HEK293 (cell line): ENCODE results near the gene SLC34A3.
A peak's percentile ranks its signal among the peaks of the same experiment; 100 is the strongest.

Experiments
- CTCF ChIA-PET: fragments of 350-600 bp; formaldehyde crosslinking; extraction: SDS; loops from one replicate; lab custom pipeline; 2021; ENCODE audit warnings: antibody characterized with exemption; lab: Yijun Ruan, JAX
- POLR2A ChIA-PET: fragments of 300-600 bp; formaldehyde crosslinking; extraction: SDS; loops from one replicate; lab custom pipeline; 2020; ENCODE audit warnings: antibody characterized with exemption, inconsistent platforms; lab: Yijun Ruan, JAX
- H3K27ac ChIP-seq: fragments of 200-500 bp; sonication (Bioruptor generic); 2 replicates; pipeline ENCODE4 v1.5.1; 2014; ENCODE audit warnings: low read depth, low read length, control low read depth, inconsistent platforms; ENCODE audit errors: extremely low read depth
- H3K36me3 ChIP-seq, 2 experiments: fragments of 200-500 bp in 1 of 2; sonication (Bioruptor generic) in 1 of 2; 1 replicate in 1 of 2; 2 replicates in 1 of 2; pipeline ENCODE4 v1.5.1; 2014 to 2017; ENCODE audit warnings: inconsistent platforms in 2 of 2, low read length in 2 of 2; ENCODE audit not compliant: control insufficient read depth in 2 of 2, insufficient read depth in 1 of 2
- H3K4me1 ChIP-seq: fragments of 200-500 bp; sonication (Bioruptor generic); 2 replicates; pipeline ENCODE4 v1.5.1; 2014; ENCODE audit warnings: mild to moderate bottlenecking, low read length, inconsistent platforms; ENCODE audit not compliant: control insufficient read depth, insufficient read depth
- H3K4me3 ChIP-seq: 2 replicates; pipeline ENCODE4 v1.5.1; 2011; ENCODE audit warnings: low read depth, mild to moderate bottlenecking, control low read depth, low read length, moderate library complexity
- H3K9me3 ChIP-seq: fragments of 200-500 bp; sonication (Bioruptor generic); 2 replicates; pipeline ENCODE4 v1.5.1; 2014; ENCODE audit warnings: low read depth, low read length, inconsistent platforms; ENCODE audit not compliant: control insufficient read depth, insufficient read depth
- GLIS1 ChIP-seq: fragments of 450-650 bp; formaldehyde crosslinking; IDR thresholded peaks from 2 replicates; pipeline ENCODE4 v1.5.1; 2016; ENCODE audit warnings: missing biosample characterization, missing genetic modification characterization
- KLF8 ChIP-seq: fragments of 450-650 bp; formaldehyde crosslinking; IDR thresholded peaks from 2 replicates; pipeline ENCODE4 v1.5.1; 2016; ENCODE audit warnings: missing biosample characterization, missing genetic modification characterization
- KLF9 ChIP-seq: fragments of 450-650 bp; formaldehyde crosslinking; IDR thresholded peaks from 2 replicates; pipeline ENCODE4 v1.5.1; 2016; ENCODE audit warnings: missing biosample characterization, missing genetic modification characterization, low read depth
- PATZ1 ChIP-seq: fragments of 450-650 bp; formaldehyde crosslinking; IDR thresholded peaks from 2 replicates; pipeline ENCODE4 v1.5.1; 2016; ENCODE audit warnings: missing biosample characterization, missing genetic modification characterization
- SETDB1 ChIP-seq: IDR thresholded peaks from one replicate; pipeline ENCODE4 v1.6.1; 2017; ENCODE audit warnings: mild to moderate bottlenecking, low read length, moderate library complexity, mixed read lengths; ENCODE audit not compliant: insufficient read length
- SP2 ChIP-seq: fragments of 450-650 bp; formaldehyde crosslinking; IDR thresholded peaks from 2 replicates; pipeline ENCODE4 v1.5.1; 2016; ENCODE audit warnings: missing biosample characterization, missing genetic modification characterization
- SP3 ChIP-seq: fragments of 450-650 bp; formaldehyde crosslinking; IDR thresholded peaks from 2 replicates; pipeline ENCODE4 v1.5.1; 2016; ENCODE audit warnings: missing biosample characterization, missing genetic modification characterization
- YY1 ChIP-seq: fragments of 450-650 bp; formaldehyde crosslinking; IDR thresholded peaks from 2 replicates; pipeline ENCODE4 v1.5.1; 2018; ENCODE audit warnings: missing biosample characterization, missing genetic modification characterization
- ZBTB1 ChIP-seq: fragments of 450-650 bp; formaldehyde crosslinking; IDR thresholded peaks from 2 replicates; pipeline ENCODE4 v1.5.1; 2016; ENCODE audit warnings: missing biosample characterization, missing genetic modification characterization
- ZBTB17 ChIP-seq: fragments of 450-650 bp; formaldehyde crosslinking; IDR thresholded peaks from 2 replicates; pipeline ENCODE4 v1.5.1; 2016; ENCODE audit warnings: missing biosample characterization, missing genetic modification characterization
- ZBTB49 ChIP-seq: fragments of 450-650 bp; formaldehyde crosslinking; IDR thresholded peaks from 2 replicates; pipeline ENCODE4 v1.5.1; 2016; ENCODE audit warnings: missing biosample characterization, missing genetic modification characterization, low read depth
- ZBTB8A ChIP-seq: fragments of 450-650 bp; formaldehyde crosslinking; IDR thresholded peaks from 2 replicates; pipeline ENCODE4 v1.5.1; 2016; ENCODE audit warnings: missing biosample characterization, missing genetic modification characterization
- ZNF202 ChIP-seq: fragments of 450-650 bp; formaldehyde crosslinking; IDR thresholded peaks from 2 replicates; pipeline ENCODE4 v1.5.1; 2016; ENCODE audit warnings: missing biosample characterization, missing genetic modification characterization, borderline replicate concordance
- ZNF335 ChIP-seq: fragments of 450-650 bp; formaldehyde crosslinking; conservative IDR thresholded peaks from 2 replicates; pipeline ENCODE4 v1.5.1; 2016; ENCODE audit warnings: missing biosample characterization, missing genetic modification characterization
- ZNF423 ChIP-seq: fragments of 450-650 bp; formaldehyde crosslinking; IDR thresholded peaks from 2 replicates; pipeline ENCODE4 v1.5.1; 2016; ENCODE audit warnings: missing biosample characterization, missing genetic modification characterization
- ZNF518A ChIP-seq: fragments of 450-650 bp; formaldehyde crosslinking; conservative IDR thresholded peaks from 2 replicates; pipeline ENCODE4 v1.5.1; 2016; ENCODE audit warnings: low read depth, missing biosample characterization, missing genetic modification characterization
- ZNF585B ChIP-seq: fragments of 450-650 bp; formaldehyde crosslinking; IDR thresholded peaks from 2 replicates; pipeline ENCODE4 v1.5.1; 2016; ENCODE audit warnings: missing biosample characterization, missing genetic modification characterization
- ZNF596 ChIP-seq: fragments of 450-650 bp; IDR thresholded peaks from 2 replicates; pipeline ENCODE4 v1.5.0; 2018; ENCODE audit warnings: missing biosample characterization, mild to moderate bottlenecking, missing genetic modification characterization, moderate library complexity
- ZNF610 ChIP-seq: fragments of 450-650 bp; formaldehyde crosslinking; IDR thresholded peaks from 2 replicates; pipeline ENCODE4 v1.5.1; 2016; ENCODE audit warnings: missing biosample characterization, missing genetic modification characterization, borderline replicate concordance
- ZNF658 ChIP-seq: fragments of 450-650 bp; formaldehyde crosslinking; IDR thresholded peaks from 2 replicates; pipeline ENCODE4; 2016; ENCODE audit warnings: missing biosample characterization, missing genetic modification characterization
- ZNF768 ChIP-seq: fragments of 450-650 bp; formaldehyde crosslinking; IDR thresholded peaks from 2 replicates; pipeline ENCODE4 v1.5.1; 2018; ENCODE audit warnings: missing biosample characterization, mild to moderate bottlenecking, missing genetic modification characterization
- ZNF777 ChIP-seq: fragments of 450-650 bp; formaldehyde crosslinking; IDR thresholded peaks from 2 replicates; pipeline ENCODE4 v1.5.1; 2017; ENCODE audit warnings: missing biosample characterization, missing genetic modification characterization, borderline replicate concordance
- ZSCAN30 ChIP-seq: fragments of 450-650 bp; IDR thresholded peaks from 2 replicates; pipeline ENCODE4 v1.5.1; 2018; ENCODE audit warnings: missing biosample characterization, mild to moderate bottlenecking, missing genetic modification characterization, moderate library complexity
- TF ChIP-seq, protein P1 (sequence below): fragments of 450-650 bp; formaldehyde crosslinking; optimal IDR thresholded peaks from 2 replicates; pipeline ENCODE3; 2016; ENCODE audit warnings: missing biosample characterization, mild to moderate bottlenecking, missing genetic modification characterization
- TF ChIP-seq, protein P2 (sequence below): fragments of 450-650 bp; formaldehyde crosslinking; IDR thresholded peaks from 2 replicates; pipeline ENCODE4 v1.5.1; 2016; ENCODE audit warnings: missing biosample characterization, missing genetic modification characterization

The SLC34A3 gene

DNA sequence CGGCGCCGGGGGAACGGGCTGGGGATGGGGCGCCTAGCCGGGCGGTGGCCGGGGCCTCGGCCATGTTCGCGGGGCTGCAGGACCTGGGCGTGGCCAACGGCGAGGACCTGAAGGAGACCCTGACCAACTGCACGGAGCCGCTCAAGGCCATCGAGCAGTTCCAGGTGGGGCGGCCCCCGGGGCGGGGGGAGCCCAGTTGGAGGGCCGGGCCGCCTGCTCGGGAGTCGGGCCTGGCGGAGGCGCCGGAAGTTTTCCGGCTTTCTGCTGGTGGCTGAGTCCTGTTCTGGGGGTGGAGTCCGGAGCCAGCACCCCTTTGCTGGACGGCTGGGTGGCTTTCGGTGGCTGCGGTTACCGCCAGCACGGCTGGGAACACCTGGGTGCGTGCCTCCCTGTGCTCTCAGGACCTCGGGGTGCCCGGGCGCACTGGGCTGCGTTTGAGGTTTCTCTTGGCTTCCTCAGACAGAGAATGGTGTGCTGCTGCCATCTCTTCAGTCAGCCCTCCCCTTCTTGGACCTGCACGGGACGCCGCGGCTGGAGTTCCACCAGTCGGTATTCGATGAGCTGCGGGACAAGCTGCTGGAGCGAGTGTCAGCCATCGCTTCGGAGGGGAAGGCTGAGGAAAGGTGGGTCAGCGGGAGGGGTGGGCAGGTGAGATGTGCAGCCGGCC lies 24.9 kb downstream of the SLC34A3 start:
- CTCF ChIA-PET: interaction anchor here (0.6 to 5.2 kb wide), 12 partner anchors 9 to 887 kb away, joined by 3 to 45 read pairs (median 5); partner anchors contain the start of gene TUBB4B
- Histone ChIP-seq H3K4me1 (peaks cover 5% of the 10 kb centered on the region; the same call in 1 of the 2 replicates), H3K36me3 (peaks cover 9 to 20% of the 10 kb centered on the region in 2 experiments), H3K4me3 (peak overlapping the region; percentile 89), H3K27ac (peak overlapping the region; percentile 81), H3K9me3 (no peaks in the 10 kb centered on the region)
- POLR2A ChIA-PET: interaction anchor here (0.6 to 9.1 kb wide), 11 partner anchors 12 to 188 kb away, joined by 3 to 336 read pairs (median 6); partner anchors contain the start of genes EXD3, MAN1B1, NOXA1 and TUBB4B
- peak; percentile 38; the same call in 1 of the 2 replicates for TF ChIP-seq ZBTB17 (tag by site-specific recombination)
- no peak for TF ChIP-seq SETDB1
- no peak for TF ChIP-seq ZNF596 (tag by site-specific recombination)
- 0 out of 2 replicates have a peak, but pooled peaks have one; percentile 2 for TF ChIP-seq YY1 (tag by site-specific recombination)
- TF ChIP-seq GLIS1 (tag by site-specific recombination): peak; percentile 39; the same call in 1 of the 2 replicates
- TF ChIP-seq ZNF610 (tag by site-specific recombination): no peak
- TF ChIP-seq SP2 (tag by site-specific recombination): peak; percentile 43
- TF ChIP-seq, protein P1, sequence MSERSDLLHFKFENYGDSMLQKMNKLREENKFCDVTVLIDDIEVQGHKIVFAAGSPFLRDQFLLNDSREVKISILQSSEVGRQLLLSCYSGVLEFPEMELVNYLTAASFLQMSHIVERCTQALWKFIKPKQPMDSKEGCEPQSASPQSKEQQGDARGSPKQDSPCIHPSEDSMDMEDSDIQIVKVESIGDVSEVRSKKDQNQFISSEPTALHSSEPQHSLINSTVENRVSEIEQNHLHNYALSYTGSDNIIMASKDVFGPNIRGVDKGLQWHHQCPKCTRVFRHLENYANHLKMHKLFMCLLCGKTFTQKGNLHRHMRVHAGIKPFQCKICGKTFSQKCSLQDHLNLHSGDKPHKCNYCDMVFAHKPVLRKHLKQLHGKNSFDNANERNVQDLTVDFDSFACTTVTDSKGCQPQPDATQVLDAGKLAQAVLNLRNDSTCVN (tag by site-specific recombination): peak; percentile 45
- peak; percentile 98 for TF ChIP-seq ZNF335
- TF ChIP-seq KLF9: 0 out of 2 replicates have a peak, but pooled peaks have one; percentile 18
- peak; percentile 49; the same call in 1 of the 2 replicates for TF ChIP-seq KLF8 (tag by site-specific recombination)
- no peak; the same call in 1 of the 2 replicates for TF ChIP-seq ZBTB8A
- TF ChIP-seq, protein P2, sequence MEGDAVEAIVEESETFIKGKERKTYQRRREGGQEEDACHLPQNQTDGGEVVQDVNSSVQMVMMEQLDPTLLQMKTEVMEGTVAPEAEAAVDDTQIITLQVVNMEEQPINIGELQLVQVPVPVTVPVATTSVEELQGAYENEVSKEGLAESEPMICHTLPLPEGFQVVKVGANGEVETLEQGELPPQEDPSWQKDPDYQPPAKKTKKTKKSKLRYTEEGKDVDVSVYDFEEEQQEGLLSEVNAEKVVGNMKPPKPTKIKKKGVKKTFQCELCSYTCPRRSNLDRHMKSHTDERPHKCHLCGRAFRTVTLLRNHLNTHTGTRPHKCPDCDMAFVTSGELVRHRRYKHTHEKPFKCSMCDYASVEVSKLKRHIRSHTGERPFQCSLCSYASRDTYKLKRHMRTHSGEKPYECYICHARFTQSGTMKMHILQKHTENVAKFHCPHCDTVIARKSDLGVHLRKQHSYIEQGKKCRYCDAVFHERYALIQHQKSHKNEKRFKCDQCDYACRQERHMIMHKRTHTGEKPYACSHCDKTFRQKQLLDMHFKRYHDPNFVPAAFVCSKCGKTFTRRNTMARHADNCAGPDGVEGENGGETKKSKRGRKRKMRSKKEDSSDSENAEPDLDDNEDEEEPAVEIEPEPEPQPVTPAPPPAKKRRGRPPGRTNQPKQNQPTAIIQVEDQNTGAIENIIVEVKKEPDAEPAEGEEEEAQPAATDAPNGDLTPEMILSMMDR (tag by site-specific recombination): no peak
- TF ChIP-seq ZNF423 (tag by site-specific recombination): peak; percentile 55
- peak; percentile 19 for TF ChIP-seq PATZ1
- peak; percentile 25 for TF ChIP-seq SP3
- no peak for TF ChIP-seq ZNF658 (tag by site-specific recombination)
- no peak for TF ChIP-seq ZNF202
- TF ChIP-seq ZBTB1 (tag by site-specific recombination): peak; percentile 85; the same call in 1 of the 2 replicates
- TF ChIP-seq ZSCAN30 (tag by site-specific recombination): no peak
- no peak for TF ChIP-seq ZNF518A (tag by site-specific recombination)
- TF ChIP-seq ZBTB49 (tag by site-specific recombination): no peak
- no peak for TF ChIP-seq ZNF777 (tag by site-specific recombination)
- no peak for TF ChIP-seq ZNF585B (tag by site-specific recombination)
- TF ChIP-seq ZNF768: no peak
